Activated naive CD4-positive, alpha-beta T cell treated with anti-CD3 and anti-CD28 coated beads, Interleukin-2, amount 50 U/mL, for 16 hours (primary cell): ENCODE results near the gene CCDC185.

ENCODE experiments used
- DNase-seq: peaks from one replicate; pipeline ENCODE4 v3.0.0-alpha.2; 2020

The CCDC185 gene

DNA sequence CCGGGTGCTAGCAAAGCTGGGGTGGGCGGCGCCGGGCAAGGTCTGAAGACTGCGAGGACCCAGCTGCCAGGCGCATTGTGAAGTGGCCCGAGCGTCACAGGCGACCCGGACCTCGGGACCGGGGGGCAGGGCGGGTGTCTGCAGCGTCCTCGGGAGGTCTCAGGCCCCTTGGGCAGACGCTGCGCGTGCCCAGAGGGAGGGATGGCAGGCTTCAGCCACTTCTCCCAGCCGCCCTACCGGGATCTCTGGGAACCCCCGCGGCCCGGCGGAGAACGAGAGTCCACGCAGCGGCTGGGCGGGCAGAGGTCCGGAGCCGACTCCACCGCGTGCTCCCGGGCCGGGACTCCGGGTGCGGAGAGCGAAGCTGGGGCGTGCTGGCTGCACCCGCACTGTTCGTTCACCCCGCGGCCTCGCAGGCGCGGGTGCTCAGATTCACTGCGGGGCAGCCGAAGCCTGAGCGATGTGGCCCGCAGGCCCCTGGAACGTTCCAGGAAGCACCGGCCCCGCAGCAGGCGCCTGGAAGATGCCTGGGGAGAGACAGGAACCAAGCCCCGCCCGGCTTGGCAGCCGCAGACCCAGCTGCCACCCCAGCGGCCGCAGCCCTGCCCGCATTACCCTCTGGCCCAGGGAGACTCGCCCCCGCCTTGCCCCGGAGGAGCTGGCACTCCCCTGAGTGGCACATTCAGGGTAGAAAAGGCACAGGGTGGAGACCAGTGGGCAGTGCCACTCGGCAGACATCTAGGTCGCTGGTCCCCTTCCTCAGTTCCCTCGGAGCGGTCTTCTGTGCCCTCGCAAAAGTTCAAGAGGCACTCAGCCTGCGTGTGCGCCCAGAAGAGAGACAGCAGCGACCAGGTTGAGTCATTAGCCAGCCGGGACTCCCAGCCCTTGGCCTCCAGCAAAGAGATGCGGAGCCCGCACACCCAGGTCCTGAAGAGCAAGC lies at the start of gene CCDC185:
TSS of gene CCDC185 (plus strand) at position 141 of the 940 bp plus-strand sequence. CDS start at position 202, 61 bp downstream.
- no peak for DNase-seq

DNA sequence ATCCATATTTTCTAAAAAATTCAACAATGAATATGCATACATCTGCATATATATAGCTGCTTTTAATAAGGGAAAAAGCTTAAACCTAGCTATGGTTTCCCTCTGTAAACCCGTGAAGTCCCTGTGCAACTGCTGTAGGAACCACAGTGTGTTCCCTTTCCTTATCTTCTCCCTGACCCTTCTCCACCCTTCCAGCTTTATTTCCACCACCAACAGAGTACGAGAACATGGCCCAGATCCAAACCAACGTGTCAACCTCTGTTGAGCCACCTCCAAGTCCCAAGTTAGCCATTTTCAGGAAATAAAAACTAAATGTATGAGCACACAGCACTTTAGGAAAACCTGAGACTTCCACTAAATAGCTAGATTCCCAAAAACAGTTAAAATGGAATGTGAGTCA lies 49.5 kb upstream of the CCDC185 start:
- DNase-seq = no peak

DNA sequence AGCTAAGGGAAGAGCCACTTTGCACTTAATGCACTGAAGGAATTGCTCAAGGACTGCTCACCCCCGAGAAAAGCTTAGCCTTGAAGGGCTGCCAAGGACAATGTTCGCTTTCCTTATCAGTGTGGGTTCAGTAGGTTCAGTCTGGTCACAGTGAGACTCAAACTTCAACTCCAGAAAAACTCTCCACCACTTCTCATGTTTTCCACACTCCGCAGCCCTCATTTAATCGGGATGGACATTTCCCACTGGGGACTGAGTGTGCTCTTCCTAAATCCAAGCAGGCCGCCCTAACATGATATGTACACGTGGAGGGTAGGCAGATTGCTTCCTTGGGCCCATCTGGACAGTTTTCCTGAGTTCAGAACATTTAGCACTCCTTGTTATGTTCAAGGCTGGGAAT lies 48.7 kb upstream of the CCDC185 start:
- DNase-seq = no peak

DNA sequence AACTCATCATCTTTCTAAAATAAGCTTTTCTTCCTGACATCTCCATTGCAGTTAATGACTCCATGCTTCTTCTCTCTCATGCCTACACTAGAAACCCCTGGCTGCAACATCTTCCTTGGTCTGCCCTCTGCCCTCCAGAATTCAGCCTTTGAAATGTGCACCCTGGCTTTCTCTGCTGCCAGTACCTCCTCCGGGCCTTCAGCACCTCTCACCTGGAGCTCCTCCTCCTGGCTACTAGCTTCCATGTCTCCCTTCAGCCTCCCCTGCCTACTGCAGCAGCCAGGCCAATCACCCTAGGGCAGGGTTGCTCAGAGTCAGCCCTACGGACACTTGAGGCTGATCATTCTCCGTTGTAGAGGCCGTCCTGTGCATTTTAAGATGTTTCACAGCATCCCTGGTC lies 47.5 kb upstream of the CCDC185 start:
- no peak for DNase-seq

DNA sequence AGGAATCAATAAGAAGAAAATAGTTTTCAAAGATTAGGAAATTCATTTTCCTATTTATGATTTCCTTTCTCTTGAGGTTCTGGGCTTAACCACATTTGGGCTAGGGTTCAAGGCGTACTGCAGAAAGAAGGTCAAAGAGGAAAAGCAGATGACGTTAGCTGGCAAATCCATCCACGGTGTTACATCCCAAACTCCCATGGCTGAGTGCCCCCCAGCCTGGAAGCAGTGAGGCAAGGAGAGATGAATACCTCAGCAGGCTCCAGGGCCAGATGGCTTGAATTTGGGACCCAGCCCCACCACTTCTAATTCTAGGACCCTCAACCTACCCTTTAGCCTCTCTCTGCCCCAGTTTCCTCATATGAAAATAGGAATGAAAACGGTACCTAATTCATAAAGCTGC lies 46.9 kb upstream of the CCDC185 start:
- no peak for DNase-seq

DNA sequence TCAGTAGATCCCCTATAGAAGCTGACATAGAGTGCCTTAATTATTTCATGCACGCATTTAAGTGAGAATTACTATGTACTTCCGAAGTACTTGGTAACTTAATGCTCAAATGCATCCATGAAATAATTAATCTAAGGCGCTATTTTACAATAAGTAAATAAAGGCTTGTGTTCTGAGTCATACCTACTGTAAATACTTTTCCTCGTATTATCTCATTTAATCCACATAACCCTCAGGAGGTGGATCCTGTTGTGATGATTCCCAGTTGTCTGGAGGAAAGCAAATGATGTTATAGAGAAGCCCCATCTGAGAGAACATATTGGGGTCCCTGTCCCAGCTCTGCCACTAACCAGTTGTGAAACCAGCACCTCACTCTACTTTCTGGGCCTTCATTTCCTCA lies 45.6 kb upstream of the CCDC185 start:
- DNase-seq = no peak

DNA sequence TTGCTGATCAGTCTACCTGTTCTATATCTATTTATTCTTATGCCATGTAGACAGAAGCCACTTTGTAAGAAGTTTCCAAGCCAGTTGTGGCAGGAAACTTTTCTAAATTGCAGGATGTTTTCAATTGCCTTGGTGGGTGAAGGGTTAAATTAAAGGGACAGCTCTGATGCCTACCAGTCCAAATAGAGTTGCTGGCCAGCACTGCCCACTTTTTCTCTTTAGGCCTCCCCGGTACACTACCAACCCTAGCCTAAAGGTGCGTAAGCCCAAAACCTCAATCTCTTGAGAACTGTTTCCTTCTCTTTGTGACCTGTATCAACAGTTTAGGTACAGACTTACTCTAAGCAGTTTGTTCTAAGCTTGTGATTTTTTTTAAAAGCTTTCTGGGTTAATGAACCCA lies 44.8 kb upstream of the CCDC185 start:
- DNase-seq = no peak

DNA sequence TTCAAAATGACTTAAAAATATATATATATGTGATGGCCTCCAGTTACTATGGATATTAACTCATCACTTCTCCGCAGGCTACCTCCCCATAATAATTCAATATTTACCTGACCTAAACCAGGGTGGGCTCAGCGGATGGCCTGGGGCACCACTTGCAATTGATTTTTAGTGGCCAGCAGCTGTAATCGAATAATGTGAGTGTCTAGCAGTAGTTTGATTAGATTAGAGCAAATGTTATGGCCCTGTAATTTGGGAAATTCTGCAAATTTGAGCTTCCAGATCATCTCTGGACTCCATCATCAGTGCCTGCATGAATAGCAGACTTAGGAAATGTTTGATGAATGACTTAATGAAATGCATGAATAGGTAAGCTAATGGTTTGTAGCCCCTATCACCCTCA lies 44.0 kb upstream of the CCDC185 start:
- DNase-seq = no peak

DNA sequence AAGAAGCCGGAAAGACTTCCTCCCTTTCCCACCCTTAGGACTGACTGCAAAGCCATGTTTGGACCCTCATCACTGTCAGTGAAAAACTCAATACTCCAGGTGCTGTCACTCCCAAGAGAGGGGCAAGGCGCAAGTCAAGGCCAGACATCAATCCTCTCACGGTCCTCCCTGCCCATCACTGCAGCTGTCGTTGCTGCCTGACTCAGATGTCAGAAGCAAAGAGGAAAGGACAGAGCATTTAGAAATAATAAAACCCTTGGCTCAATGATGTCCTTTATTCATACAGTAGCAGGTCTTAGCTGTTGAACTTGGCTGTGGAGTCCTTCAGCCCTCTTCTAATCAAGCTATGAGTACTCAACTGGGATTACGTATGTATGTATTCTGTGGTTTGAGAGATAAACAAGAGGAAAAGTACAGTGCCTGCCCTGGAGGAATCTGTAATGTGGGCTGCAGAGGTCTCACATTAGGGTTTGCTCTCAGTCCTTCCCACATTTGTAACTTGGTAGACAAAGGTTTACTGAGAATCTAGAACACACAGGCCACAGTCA lies 42.8 kb upstream of the CCDC185 start:
- no peak for DNase-seq

DNA sequence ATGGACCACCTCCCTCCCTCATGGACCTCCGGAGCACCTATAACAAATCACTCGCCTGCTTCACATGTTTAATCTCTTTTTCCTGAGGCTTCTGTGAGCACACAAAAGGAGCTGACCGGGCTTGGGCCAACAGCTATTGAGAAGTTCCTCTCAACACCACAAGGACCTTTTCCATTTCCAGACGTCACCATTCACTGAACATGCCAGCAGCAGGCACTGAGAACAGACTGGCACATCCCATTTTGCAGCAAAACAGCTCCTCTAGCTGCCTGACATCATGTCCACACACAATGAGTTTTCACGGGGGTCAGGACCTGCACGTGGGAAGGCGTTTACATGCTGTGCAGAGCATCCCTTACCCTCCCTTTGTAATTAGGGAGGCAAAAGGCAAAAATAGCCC lies 40.3 kb upstream of the CCDC185 start:
- DNase-seq = no peak

DNA sequence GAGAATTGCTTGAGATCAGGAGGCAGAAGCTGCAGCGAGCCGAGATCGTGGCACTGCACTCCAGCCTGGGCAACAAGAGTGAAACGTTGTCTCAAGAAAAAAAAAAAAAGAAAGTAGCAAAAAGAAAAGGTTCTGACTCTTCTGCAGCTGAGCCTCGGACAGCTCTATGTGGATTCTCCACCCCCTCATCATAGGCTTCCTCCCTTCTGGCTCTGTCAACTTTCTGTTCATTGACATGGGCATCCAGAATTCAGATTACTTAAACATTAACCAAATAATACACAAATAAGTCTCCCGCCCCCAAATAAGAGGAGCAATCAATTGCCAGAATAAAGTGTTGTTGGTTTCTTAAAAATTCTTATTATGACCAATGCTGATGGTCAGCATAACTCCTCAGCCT lies 39.3 kb upstream of the CCDC185 start:
- no peak for DNase-seq

DNA sequence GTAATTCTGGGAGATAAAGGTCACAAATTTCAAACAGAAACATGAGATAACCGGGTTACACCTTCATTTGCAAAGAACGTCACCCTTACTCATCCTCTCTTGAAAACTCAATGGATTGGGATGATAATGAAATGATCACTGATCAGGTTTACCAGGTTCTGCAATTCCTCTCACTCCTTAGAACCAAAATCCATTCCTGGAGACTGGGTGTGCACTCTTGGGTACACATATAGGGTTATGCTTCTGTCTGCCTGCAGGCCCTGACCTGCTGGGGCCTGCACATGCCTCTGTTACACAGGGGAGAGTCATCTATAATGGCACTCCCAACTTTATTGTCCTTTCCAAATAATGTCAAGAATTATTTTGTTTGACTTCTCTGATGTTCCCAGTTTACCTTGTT lies 37.5 kb upstream of the CCDC185 start:
- DNase-seq = no peak

DNA sequence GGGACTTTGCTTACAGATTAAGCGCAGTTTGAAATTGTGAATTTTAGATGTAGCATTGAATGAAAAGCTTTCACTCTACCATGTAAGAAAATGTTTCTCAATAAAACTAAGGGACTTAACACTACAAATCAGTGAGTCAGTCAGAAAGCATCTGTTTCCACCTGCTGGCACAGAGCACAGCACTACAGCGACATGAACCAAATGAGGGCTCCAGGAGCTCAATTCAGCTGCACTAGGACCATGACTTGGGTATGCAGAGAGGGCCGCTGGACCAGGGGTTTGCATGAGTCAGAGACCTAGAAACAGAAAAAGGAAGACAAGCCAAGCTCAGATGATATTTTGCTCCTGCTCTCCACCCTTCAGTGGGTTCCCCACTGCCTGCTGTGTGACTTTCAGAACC lies 34.4 kb upstream of the CCDC185 start:
- DNase-seq = no peak

DNA sequence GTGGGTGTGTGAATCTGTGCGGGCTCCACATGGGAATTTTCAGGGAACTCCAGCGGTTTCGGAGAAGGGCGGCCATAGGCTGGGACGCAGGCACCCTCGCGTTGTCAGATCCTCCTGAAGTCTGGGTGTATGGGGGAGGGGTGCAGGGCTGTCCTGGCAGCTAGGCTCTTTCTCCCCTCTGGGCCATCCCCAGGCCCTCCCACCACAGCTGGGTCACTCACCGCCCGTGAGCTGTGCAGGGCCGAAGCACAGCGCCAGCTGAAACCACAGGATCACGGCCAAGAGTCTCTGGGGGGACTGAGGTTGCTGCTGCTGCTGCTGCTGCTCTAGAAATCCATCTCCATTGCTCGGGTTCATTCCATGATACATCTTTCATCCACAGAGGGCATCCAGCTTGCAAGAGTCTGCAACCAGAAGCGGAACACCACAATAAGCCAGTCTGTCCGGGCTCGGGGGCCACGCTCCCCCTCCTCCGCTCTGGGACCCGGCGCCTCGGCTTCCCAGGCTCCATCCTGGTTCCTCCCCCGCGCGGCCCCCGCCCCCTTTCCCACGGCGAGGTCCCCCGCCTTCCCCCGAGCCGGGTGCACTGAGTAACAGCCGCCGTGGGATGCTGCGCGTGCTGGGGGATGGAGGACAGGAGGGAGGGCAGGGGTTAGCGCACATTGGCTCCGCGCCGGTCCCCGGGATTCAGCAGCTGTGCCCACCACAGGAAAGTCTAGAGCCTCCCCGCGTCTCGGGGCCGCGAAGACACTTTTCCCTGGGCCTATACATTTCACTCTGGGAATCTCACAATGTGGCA lies 30.0 kb upstream of the CCDC185 start:
- DNase-seq = peak; percentile 50

DNA sequence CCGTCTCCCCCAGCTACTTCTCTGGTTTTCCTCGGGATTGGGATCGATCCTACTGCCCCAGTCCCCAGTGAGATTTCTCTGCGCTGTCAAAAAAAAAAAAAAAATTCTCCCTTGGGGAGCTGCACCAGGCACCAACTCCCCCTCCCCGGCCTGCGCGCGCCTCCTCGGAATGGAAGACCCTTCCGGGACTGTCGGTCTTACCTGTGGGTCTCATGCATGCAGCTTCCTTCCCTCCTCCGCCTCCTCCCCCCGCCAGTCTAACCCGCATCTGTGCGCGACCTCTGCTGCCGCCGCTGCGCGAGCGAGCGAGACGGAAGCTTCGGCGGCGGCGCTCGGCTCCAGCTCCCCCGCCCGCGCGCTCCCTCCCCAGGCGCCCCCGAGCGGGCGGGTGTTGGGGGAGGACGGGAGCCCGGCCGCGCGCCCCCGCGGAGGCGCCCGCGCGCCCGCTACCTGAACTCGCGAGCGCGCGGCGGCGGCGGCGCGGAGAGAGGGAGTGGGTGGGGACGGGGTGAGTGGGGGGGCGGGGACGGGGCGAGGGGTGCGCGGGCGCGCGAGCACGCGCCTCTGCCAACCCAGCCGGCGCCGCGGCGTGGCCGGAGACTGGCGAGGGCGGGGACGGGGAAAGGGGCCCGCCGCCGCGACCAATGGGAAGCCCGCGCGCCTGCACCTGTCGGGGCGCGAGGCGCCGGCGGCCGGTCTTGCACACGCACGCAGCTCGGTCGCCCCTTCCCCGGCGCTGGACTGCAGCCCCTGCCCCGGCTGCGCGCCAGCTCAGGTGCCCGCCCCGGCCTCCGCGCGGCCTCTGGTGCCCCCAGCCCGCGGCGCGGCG lies 29.1 kb upstream of the CCDC185 start, which contains the start of gene SUSD4:
TSS of gene SUSD4 (minus strand) at position 321 of the 829 bp plus-strand sequence. CDS start 751 bp downstream, outside the sequence.
- peak; percentile 78 for DNase-seq

DNA sequence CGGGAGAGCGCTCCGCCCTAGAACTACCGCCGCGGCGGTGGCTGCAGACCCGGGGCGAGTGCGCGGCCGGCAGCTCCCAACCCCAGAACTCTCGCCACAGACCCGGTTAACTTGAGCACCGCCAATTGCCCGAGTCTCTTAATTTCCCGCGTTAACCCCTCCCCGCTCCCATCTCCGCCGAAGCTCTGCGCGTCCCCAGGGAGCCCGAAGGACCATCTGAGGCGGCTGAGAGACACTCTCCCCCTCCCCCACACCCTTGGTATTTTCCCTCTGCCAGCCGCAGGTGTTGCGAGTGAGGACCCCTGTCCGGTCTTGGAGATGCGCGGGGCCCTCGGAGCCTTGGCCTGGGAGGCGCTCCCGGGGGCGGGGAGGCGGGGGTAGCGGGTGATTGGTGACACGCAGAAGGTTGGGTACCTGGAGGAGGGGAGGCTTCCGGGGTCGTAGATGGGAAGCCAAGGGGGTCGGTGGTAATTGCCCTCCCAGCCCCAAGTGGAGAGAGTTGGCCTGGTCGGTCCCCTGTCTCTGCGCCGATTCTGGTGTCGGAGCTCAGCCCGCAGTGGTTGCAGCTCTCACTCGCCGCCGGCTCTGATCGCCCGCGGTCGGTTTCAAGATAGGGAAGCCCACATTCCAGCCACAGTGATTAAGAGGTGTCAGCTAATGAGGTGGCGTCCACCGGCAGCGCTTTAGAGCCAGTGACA lies 28.4 kb upstream of the CCDC185 start:
- peak; percentile 27 for DNase-seq

DNA sequence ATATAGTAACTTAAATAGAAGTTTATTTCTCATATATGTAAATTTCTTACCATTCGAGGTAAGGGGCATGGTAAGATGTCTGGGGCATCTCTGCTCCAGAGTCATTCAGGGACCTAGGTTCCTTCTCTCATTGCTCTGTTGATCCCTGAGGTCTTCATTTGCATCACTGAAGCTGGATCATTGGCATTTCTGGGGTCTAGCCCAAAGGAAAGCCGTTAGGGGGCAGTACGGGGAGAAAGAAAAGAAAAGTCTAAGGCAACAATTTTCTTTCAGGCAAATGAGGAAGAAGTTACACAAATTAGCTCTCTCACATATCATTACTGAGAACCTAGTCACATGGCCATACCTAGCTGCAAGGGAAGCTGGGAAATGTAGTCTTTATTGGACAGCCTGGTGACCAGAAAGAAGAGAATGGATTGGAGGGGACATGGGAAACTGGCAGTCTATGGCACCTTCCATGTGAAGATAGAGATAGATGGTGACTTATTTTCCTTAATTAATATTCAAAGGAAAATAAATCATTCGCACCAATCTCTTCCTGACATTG lies 19.1 kb upstream of the CCDC185 start:
- no peak for DNase-seq

DNA sequence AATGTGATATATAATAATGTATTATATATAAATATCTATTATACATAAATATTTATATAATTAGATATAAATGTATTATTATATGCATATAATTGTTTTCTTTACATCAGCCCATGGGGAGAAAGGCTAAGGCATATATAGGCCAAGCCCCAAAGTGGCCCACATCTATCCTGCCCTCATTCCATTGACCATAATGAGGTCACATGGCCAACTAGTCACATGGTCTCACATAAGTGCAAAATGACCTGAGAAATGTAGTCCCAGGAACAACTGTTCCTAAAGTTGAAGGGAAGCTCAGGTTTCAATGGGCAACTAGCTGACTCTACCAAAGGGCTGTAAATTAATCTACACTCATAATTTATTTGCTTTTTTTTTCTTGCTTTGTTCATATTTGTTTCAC lies 14.5 kb upstream of the CCDC185 start:
- DNase-seq = no peak

DNA sequence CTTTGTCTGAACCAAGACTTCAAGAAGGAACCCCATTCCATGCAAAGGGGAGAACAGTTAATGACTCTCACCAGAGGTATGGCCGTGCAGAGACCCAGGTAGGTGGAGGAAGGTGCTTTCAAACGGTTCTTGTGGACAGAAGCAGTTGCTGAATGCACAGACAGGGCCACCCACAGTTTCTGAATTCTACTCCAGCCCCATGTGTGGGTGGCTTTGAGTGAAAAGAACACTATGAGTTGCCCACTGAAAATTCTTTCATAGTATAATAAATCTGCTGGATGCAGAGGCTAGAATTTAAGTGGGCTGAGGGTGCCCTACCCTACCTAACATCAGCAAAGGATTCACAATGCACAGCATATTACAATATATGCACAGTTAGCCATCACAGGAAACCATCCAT lies 7.2 kb upstream of the CCDC185 start:
- DNase-seq = no peak

DNA sequence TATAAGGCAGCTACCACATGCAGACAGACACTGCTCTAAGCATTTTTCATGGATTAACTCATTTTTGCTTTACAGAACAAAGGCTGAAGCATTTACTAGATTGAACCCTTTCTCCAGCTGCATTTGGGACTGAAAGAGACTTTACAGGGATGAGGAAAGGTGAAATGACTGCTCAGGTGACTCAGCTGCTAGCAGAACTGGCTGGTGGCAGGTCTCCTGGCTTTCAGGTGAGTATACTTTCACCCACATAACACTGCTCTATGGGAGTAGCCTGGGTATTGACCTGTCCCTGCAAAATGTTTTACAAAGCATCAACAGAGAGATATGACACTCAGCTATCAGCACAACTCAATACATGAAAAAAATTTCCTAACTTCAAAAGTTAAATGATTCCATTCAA lies 2.6 kb upstream of the CCDC185 start:
- no peak for DNase-seq

DNA sequence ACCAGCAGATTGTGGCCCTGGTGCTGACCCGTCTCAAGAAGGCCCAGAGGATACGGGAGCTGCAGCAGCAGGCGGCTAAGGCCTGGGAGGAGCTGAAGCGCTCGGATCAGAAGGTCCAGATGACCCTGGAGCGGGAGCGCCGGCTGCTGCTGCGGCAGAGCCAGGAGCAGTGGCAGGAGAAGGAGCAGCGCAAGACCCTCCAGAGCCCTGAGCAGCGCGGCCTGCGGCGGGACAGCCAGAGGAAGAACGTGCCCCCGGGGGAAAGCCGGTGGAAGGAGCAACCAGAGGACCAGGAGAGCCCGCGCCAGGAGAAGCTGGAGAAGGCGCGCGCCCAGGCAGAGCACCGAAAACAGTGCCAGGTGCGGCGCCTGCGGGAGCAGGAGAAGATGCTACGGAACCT lies 1.0 kb downstream of the CCDC185 start:
- no peak for DNase-seq

DNA sequence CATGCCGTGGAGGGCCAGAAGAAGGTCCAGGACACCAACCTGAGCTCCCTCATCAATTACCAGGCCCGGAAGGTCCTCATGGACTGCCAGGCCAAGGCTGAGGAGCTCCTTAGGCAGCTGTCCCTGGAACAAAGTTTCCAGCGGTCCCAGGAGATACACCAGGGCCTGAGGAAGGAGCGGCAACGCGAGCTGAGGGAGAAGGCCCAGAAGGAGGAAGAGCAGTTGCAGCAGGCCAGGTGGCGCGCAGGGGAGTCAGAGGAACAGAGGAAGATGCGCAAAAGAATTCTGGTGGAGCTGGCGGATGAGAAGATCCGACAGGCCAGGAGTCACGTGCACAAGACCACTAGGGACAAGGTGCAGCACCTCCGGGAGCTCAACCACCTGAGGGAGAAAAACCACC lies 1.5 kb downstream of the CCDC185 start:
- no peak for DNase-seq
